Smooth muscle cell (in vitro differentiated cells): ENCODE results near the gene GALNT12. TPM values are rescaled to one million over a fixed set of nuclear protein-coding genes. Genes with fewer than 3 reads are reported as not detected.

ENCODE experiments used
- DNase-seq: peaks from one replicate; lab custom pipeline; 2025; ENCODE audit not compliant: unreplicated experiment; lab: John Stamatoyannopoulos, UW
- H2AFZ ChIP-seq: fragments of 200-600 bp; sonication (generic); 2 replicates; pipeline ENCODE4 v1.6.0; 2016; ENCODE audit warnings: antibody characterized with exemption, low read depth, mild to moderate bottlenecking
- H3F3A ChIP-seq: fragments of 200-600 bp; sonication (generic); 2 replicates; pipeline ENCODE4 v1.6.0; 2017; ENCODE audit warnings: antibody characterized with exemption, low read depth
- H3K27ac ChIP-seq: fragments of 200-600 bp; sonication (generic); 2 replicates; pipeline ENCODE4 v1.5.1; 2016; ENCODE audit warnings: low read depth, mild to moderate bottlenecking
- H3K27me3 ChIP-seq: fragments of 200-600 bp; sonication (generic); 2 replicates; pipeline ENCODE4 v1.6.1; 2016; ENCODE audit warnings: low read depth, mild to moderate bottlenecking
- H3K36me3 ChIP-seq: fragments of 200-600 bp; sonication (generic); 2 replicates; pipeline ENCODE4 v1.5.1; 2016; ENCODE audit warnings: low read depth
- H3K4me1 ChIP-seq: fragments of 200-600 bp; sonication (generic); 2 replicates; pipeline ENCODE4 v1.5.1; 2016; ENCODE audit warnings: low read depth
- H3K4me2 ChIP-seq: fragments of 200-600 bp; sonication (generic); 2 replicates; pipeline ENCODE4 v1.6.0; 2016; ENCODE audit warnings: mild to moderate bottlenecking
- H3K4me3 ChIP-seq: fragments of 200-600 bp; sonication (generic); 2 replicates; pipeline ENCODE4 v1.5.1; 2016; ENCODE audit warnings: mild to moderate bottlenecking
- H3K79me2 ChIP-seq: fragments of 200-600 bp; sonication (generic); 2 replicates; pipeline ENCODE4 v1.6.0; 2016; ENCODE audit warnings: low read depth, mild to moderate bottlenecking
- H3K9ac ChIP-seq: fragments of 200-600 bp; sonication (generic); 2 replicates; pipeline ENCODE4 v1.6.0; 2016; ENCODE audit warnings: low read depth
- H3K9me3 ChIP-seq: fragments of 200-600 bp; sonication (generic); replicated peaks from 2 replicates; pipeline ENCODE4 v1.5.1; 2016; ENCODE audit warnings: low read depth
- H4K20me1 ChIP-seq: fragments of 200-600 bp; sonication (generic); 2 replicates; pipeline ENCODE4 v1.6.0; 2016; ENCODE audit warnings: low read depth
- WGBS: methylation state at CpG from one replicate; pipeline ENCODE4 v1.1.7; 2016; ENCODE audit warnings: low lambda C conversion rate; 5-methylcytosine and 5-hydroxymethylcytosine counted together
- polyA plus RNA-seq: library from polyadenylated mRNA; unstranded; fragments of >200 nt; fragmentation: Nextera tagmentation; extraction: Ambion mirVana; gene quantifications from 2 replicates; pipeline ENCODE4 v1.2.1, GENCODE V29; 2016
- total RNA-seq: library from RNA; depleted of rRNA; stranded (reverse); fragments of >200 nt; gene quantifications from 2 replicates; pipeline ENCODE4 v1.2.3, GENCODE V29; 2014
- TF ChIP-seq, protein P1 (sequence below): fragments of 200-600 bp; sonication (generic); IDR thresholded peaks from 2 replicates; pipeline ENCODE4 v1.5.1; 2017; ENCODE audit warnings: borderline replicate concordance, mild to moderate bottlenecking, antibody characterized with exemption; ENCODE audit not compliant: insufficient read depth, poor library complexity, severe bottlenecking

Gene GALNT12
- total and polyA plus RNA-seq, 2 experiments from 2014 or later: 1.7 to 4.0 TPM

DNA sequence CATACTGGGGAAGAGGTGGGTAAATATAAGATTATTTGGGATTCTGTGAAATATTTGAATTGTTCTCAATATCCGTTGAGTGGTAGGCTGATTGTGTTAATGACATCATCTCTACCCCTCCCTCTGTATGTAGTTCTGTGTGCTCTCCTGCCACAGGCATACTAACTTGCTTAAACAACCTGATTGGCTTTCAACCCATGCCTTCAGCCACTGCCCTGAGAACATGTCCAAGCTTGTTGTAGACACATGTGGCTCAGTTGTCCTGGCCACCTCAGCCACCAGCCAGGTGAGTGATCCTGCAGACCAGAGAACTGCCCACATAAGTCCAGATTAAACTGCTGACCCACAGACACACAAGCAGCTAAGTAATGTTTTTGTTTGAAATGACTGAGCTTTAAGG, 42.2 kb upstream of the GALNT12 start:
- H3K27ac ChIP-seq: no peak overlapping the region
- H3K9ac ChIP-seq: no peak overlapping the region
- no peak for DNase-seq
- H3K4me1 ChIP-seq: no peaks in the 10 kb centered on the region
- no peaks in the 10 kb centered on the region for H3K27me3 ChIP-seq
- no peaks in the 10 kb centered on the region for H3K9me3 ChIP-seq
- H3K4me3 ChIP-seq: no peak overlapping the region
- no peaks in the 10 kb centered on the region for H3K79me2 ChIP-seq
- TF ChIP-seq, protein P1, sequence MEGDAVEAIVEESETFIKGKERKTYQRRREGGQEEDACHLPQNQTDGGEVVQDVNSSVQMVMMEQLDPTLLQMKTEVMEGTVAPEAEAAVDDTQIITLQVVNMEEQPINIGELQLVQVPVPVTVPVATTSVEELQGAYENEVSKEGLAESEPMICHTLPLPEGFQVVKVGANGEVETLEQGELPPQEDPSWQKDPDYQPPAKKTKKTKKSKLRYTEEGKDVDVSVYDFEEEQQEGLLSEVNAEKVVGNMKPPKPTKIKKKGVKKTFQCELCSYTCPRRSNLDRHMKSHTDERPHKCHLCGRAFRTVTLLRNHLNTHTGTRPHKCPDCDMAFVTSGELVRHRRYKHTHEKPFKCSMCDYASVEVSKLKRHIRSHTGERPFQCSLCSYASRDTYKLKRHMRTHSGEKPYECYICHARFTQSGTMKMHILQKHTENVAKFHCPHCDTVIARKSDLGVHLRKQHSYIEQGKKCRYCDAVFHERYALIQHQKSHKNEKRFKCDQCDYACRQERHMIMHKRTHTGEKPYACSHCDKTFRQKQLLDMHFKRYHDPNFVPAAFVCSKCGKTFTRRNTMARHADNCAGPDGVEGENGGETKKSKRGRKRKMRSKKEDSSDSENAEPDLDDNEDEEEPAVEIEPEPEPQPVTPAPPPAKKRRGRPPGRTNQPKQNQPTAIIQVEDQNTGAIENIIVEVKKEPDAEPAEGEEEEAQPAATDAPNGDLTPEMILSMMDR: no peak
- H3F3A ChIP-seq: no peaks in the 10 kb centered on the region
- no peak overlapping the region for H3K4me2 ChIP-seq
- H3K36me3 ChIP-seq: peaks cover 7% of the 10 kb centered on the region
- 74% methylated on average over 1 of the region's 1 CpG for WGBS
- no peak overlapping the region for H2AFZ ChIP-seq
- H4K20me1 ChIP-seq: no peaks in the 10 kb centered on the region

DNA sequence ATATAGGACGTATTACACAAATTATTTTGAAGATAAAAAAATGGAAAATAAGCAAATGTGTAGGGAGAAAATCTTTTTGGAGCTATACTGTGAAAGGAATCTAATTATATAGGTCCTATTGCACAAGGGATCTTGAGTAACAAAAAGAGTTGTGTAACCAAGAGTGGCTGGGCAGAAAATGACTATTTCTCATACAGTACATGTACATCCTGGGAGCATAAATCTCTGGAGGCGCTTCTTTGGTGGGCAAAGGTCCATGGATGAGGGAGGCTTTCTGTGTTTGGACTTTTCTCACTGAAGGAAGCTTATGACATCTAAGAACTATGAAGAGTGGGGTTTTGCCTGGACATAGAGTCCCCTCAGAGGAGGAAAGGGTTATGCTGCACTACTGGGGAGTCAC, 40.9 kb upstream of the GALNT12 start:
- H2AFZ ChIP-seq: no peak overlapping the region
- H3K4me3 ChIP-seq: no peak overlapping the region
- H3K9me3 ChIP-seq: no peaks in the 10 kb centered on the region
- no peaks in the 10 kb centered on the region for H4K20me1 ChIP-seq
- H3K4me1 ChIP-seq: no peaks in the 10 kb centered on the region
- no peak overlapping the region for H3K4me2 ChIP-seq
- H3K9ac ChIP-seq: no peak overlapping the region
- TF ChIP-seq, protein P1: no peak
- H3K36me3 ChIP-seq: peaks cover 7% of the 10 kb centered on the region
- 99% methylated on average over 2 of the region's 2 CpGs for WGBS
- no peaks in the 10 kb centered on the region for H3K27me3 ChIP-seq
- no peak overlapping the region for H3K27ac ChIP-seq
- H3F3A ChIP-seq: no peaks in the 10 kb centered on the region
- no peak for DNase-seq
- H3K79me2 ChIP-seq: no peaks in the 10 kb centered on the region

DNA sequence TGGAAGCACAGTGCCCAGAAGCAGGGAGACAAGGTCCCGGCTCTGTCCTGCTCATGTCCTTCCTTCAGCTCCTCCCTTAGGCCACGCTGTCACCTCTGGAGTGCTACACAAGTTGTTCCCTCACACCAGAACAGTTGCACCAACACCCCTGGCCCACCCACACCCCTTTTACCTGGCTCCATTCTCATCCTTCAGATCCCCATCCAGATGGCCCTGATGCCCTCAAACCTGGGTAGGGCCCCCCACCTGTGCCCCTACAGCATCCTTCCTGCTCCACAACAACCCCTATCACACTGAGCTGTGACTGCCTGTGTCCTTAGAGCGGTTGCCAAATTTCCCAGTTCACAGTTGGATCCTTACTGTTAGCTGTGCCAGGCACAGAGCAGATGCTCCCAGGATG, 40.3 kb upstream of the GALNT12 start:
- Histone ChIP-seq H3K4me2 (no peak overlapping the region), H3K4me1 (no peaks in the 10 kb centered on the region), H4K20me1 (no peaks in the 10 kb centered on the region), H2AFZ (no peak overlapping the region), H3K9me3 (no peaks in the 10 kb centered on the region), H3K27ac (no peak overlapping the region), H3K4me3 (no peak overlapping the region), H3K27me3 (no peaks in the 10 kb centered on the region), H3K79me2 (no peaks in the 10 kb centered on the region), H3K36me3 (peaks cover 7% of the 10 kb centered on the region), H3F3A (no peaks in the 10 kb centered on the region), H3K9ac (no peak overlapping the region)
- TF ChIP-seq, protein P1: no peak
- DNase-seq: no peak
- WGBS: 93% methylated on average over 3 of the region's 3 CpGs

DNA sequence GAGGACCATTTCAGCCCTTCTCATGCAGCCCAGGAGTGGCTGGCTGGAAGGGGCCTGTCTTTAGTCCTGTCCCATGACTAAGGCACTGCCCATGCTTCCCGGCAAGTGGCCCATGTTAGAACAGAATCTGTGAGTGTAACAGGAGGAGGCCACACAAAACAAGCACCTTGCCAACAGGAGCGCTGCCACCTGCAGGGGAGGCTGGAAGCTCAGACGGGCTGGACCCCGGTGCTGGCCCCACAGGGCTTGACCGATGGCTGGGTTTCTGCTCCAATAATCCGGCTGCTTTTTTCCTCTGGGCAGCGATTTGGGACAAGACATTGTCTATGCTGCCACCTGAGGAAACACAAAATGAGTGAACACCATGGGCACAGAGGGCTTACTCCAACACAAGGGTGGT, 39.6 kb upstream of the GALNT12 start:
- Histone ChIP-seq H3K36me3 (peaks cover 7% of the 10 kb centered on the region), H3K9me3 (no peaks in the 10 kb centered on the region), H4K20me1 (no peaks in the 10 kb centered on the region), H3K4me1 (no peaks in the 10 kb centered on the region), H3K27me3 (no peaks in the 10 kb centered on the region), H2AFZ (no peak overlapping the region), H3K4me3 (no peak overlapping the region), H3K27ac (no peak overlapping the region), H3K9ac (no peak overlapping the region), H3K79me2 (no peaks in the 10 kb centered on the region), H3K4me2 (no peak overlapping the region), H3F3A (no peaks in the 10 kb centered on the region)
- 96% methylated on average over 7 of the region's 7 CpGs for WGBS
- TF ChIP-seq, protein P1: no peak
- DNase-seq: no peak
